ENCODE measurements around the gene SPATC1L.
"Not testable (repeated sequence)": the region's sequence is repeated elsewhere in the genome, so short reads cannot be mapped to it uniquely, and the experiment has no call there.

SPATC1L gene

DNA sequence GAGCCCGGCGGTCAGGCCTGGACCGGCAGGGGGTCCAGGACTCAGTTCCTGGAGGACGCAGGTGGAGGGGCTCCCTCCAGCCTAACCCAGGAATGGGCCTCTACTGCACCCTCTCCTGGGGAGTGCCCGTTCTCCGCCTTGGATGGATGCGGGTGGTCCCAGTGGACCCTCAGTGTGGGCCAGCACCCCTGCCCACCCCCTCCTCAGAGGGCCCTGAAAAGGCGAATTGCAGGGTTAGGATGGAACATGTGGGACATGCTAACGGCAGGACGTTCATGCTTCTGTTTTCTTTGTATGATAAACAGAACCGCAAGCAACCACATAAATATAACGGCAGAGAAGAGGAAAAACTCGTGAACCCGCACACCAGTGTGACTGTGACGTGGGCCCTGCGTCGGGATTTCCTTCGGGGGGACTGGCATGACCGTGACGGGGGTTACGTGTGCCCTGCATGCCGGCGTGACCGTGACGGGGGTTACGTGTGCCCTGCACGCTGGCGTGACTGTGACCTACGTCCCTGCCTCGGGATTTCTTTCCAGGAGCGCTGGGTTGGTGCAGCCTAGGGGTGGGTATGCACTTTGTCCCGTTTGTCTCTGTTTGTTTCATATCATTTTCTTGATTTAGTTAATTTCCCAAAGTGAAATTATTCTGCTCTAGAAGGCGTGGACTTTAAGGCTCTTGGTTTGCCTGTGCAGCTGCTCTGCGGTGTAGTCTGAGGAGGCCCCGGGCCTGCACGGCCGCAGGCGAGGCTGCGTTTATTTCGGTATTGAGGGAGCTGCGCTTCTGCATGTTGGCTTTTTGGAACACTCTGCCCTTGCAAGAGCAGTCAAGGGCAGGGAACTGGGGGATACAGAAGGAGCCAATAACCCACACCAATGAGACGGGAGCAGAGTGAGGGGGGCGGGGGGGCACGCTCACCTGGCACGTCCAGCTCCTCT is 32.0 kb downstream of the SPATC1L start:
- DNase-seq (ENCODE audit: insufficient read length, low spot score): no peak
- no peak for FAIRE-seq

DNA sequence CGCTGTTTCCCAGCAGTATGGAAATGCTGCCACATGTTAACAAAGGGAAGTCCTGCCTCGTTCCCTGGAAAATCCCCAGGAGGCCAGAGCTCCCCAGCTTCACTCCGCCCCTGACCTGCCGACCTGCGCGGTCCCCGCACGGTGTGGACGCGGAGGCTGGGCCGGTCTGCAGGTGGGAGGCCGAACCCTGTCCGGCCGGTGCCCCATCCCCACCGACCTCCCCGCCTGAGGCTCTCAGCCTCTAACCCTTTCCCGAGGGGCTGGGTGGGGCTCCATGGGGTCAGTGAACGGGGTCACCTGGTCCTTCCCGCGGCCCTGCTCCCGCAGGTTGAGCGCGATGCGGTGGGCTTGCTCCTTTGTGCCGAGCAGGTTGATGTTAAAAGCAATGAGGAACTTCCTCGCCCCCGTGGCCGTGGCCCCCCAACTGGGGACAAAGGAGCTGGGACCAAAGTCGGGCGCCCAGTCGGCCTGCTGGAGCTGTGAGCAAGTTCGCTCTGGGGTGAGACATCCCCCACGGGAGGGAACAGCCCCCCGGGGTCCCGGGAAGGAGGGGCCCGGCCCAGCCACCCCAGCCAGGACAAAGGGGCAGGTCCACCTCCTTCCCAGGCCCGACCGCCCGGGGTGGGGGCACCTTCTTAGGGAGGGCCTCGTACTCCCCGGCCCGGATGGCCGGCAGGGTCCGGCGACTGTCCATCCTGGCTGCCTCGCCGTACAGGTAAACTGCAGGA is 32.8 kb downstream of the SPATC1L start:
- no peak for FAIRE-seq
- no peak for DNase-seq (ENCODE audit: insufficient read length, low spot score)

DNA sequence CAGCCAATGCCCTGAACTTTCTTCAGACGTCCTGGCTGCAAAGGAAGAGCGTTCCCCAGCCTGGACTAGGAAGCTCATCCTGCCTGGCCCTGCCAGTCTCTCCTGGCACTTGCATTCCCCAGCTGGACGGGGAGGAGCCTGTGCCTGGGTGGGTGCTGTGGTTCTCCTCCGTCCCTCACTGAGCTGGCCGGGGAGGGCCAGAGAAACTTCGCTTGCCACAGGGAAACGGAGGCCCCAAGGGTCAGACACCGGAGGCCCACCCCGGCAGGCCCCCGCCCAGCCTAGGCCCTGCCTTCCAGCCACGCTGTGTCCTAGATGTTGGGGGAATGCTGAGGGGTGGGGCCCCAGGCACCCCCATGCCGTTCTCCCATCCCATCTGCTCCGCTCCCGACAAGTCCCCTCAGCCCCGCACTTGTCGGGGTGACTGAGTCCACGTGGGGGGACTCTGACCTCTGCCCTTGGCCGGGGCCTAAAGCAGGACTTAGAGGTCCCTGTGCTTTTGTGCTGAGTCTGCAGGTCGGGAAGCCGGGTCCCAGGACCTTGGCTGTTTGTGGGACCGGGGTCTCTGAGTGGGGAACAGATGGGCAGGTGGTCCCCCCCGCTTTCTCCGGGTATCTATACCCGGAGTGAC is 33.7 kb downstream of the SPATC1L start:
- DNase-seq (ENCODE audit: insufficient read length, low spot score): no peak
- no peak for FAIRE-seq

DNA sequence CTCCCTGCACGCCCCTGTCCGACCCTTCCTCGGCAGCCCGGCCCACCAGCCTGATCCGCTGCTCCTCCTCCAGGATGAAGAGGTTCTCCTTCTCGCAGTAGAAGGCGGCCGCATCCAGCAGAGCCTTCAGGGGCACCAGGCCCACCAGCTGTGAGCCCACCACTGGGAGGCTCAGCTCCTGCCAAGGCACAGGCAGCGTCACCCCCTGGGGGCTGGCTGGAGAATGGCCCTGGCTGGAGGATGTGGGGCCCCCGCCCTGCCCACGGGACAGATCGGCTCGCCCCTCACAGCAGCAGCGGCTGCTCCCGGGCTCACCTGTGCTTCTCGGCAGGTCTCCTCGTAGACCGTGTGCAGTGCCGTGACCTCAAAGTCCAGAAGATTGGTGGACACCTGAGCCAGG is 34.2 kb downstream of the SPATC1L start:
- no peak for FAIRE-seq
- DNase-seq (ENCODE audit: insufficient read length, low spot score): no peak

DNA sequence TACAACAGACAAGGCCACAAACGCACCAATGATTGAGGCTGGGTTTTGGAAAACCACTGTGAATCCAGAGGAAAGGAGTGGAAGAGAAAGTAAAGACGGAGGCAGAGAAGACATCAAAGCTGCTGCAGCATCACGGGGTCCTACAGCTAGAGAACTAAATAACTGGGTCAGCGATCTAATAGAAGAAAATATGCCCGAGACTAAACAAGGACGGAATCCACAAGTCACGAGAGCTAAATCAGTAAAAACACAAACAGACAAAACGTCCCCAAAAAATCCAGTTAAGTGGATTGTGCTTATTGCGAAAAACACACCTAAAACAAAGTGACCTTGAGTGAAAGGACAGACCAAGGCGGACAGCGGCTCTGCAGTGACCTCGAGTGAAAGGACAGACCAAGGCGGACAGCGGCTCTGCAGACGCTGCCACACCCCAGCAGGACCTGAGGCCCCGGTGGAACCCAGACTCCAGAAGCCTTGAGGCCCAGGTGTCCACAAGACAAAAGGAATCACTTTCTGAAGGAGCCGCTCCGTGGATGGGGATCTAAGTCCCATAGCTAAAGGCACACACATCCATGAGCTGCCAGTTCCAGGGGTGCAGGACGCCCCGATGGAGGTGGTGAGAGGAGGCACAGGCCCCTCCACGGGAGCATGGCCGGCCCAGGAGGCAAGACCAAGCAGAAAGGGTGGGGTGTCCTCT is 34.9 kb downstream of the SPATC1L start:
- FAIRE-seq (no peak), DNase-seq (ENCODE audit: insufficient read length, low spot score) (no peak)

DNA sequence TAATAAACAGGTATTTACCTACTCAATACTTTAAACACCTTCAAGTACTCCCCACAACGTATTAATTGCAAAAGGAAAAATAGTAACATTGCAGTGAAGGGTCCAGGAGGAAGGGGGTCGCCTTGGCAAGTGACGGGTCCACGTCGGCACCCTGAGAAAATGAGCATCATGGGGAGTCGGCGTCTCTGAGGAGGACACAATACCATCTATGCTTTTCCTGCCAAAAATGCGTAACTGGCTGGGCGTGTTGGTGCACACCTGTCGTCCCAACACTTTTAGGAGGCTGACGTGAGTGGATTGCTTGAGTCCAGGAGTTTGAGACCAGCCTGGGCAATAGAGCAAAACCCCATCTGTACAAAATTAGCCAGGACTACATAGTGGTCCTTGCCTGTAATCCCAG is 36.2 kb downstream of the SPATC1L start:
- DNase-seq (ENCODE audit: insufficient read length, low spot score): no peak
- no peak for FAIRE-seq

DNA sequence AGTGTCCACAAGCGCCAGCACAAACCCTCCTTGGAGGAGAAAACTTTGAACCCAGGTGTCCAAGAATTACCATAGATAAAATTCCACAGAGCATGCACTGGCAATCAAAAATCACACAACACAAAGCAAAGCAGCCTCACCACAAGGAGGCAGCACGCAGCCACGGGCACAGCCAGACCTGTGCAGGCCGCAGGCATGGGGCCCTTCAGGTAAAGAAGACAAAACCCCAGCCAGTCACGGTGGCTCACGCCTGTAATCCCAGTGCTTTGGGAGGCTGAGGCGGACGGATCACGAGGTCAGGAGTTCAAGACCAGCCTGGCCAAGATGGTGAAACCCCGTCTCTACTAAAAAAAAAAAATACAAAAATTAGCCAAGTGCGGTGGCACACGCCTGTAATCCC is 36.8 kb downstream of the SPATC1L start:
- DNase-seq (ENCODE audit: insufficient read length, low spot score): peak; percentile 62
- FAIRE-seq: peak; percentile 71

DNA sequence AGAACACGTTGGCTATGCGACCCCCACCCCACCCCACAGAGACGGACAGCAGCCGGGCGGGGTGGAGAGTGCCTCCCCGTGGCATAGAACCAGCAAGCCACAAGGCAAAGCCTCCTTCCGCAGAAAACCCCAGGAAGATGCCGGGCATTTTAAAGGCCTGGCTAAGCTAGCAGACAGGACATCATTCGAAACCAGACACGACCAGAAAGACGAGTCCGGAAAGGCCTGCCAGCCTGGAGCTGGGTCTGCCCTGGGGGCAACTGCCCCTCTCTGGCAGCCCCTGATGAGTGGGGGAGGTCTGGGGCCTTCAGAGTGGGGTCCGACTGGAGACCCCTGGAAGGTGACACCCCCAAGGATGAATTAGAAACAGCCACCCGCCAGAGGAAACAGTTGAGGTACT is 37.4 kb downstream of the SPATC1L start:
- DNase-seq (ENCODE audit: insufficient read length, low spot score): no peak
- no peak for FAIRE-seq

DNA sequence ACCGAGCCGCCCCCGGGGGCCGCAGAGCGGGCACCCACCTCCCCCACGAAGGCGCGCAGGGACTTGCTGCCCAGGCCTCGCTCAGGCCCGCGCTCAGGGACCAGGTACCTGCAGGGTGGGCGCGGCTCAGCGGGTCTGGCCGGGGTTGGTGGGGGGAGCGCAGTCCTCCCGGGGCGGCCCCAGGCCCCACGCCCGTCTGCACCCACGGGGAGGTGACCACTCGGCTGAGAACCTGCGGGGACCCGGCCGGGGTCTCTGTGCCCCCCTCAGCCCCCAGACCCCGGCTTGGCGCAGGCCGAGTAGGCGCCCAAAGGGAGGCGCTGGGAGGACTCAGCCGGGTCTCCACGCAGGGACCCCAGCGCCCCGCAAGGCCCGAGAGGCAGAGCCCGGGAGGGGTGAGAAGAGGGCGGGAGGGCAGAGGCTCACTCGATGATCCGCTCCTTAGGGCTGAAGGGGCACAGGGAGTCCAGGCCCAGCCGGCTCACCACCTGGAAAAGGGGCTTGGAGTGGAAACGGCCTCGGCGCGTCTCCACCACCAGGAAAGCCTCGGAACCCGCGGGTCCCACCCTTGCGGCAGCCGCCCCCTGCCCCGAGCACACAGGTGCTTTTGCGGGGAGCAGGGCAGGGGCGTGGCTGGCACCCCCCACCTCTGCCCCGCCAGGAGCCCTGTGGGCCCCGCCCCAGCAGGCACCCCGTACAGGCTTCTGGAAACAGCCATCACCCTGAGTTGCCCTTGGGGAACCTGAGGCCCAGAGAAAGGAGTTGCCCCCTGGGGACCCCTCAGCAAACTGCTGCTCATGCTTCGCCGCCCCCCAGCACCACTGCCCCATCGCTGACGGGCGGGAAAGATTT is 38.2 kb downstream of the SPATC1L start:
- FAIRE-seq (no peak), DNase-seq (ENCODE audit: insufficient read length, low spot score) (no peak)

DNA sequence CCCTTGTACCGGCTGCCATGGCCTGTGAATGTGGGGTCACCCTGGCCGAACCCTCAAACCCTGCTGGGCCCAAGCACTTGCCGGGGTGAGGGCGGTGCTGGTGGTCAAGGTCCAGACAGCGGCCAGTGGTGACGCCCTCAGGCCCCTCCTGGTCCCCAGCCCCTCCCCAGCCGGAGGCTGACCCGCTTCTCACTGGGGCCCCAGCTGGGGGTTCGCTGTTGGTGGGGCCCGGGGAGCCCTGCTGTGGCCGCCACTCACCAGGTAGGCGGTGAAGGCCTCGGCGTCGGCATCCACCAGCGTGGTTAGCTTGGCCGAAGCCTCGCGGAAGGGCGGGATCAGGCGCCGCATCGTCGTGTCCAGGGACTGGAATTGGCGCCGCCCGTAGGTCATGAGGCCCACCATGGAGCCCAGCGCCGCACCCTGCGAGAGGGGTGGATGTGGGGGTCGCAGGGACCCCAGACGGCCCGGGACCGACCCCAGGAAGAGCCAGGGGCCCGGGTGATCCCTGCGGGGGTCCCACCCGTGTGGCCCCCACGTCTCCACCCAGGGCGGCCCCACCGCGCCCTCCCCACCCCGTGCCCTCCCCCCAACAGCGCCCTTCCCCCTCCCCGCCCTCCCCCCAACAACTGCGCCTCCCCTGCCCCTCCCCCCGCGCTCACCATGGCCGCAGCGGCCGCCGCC is 39.0 kb downstream of the SPATC1L start:
- no peak for DNase-seq (ENCODE audit: insufficient read length, low spot score)
- no peak for FAIRE-seq

DNA sequence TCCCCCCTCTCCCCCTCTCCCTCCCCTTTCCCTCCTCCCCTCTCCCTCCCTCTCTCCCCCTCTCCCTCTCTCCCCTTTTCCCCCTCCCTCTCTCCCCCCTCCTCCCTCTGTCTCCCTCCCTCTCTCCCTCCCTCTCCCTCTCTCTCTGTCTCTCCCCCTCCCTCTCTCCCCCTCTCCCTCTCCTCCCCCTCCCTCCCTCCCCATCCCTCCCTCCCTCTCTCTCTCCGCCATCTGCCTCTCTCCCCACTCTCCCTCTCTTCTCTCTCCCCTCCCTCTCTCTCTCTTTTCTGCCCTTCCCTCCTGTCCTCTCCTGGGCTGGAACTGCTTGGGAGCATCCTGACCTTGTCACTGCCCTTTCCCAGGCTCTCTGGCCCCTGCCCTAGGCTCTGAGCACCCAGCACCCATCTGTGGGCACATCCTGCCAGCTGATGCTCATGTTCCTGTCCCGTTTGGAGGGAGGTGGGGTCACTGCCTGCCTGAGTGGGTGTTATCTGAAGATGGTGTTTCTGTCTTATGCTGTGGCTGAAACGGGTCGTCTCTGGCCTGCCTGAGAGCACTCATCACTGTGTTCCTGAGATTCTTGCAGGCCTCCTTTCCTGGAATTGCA is 39.7 kb downstream of the SPATC1L start:
- FAIRE-seq (no peak), DNase-seq (ENCODE audit: insufficient read length, low spot score) (no peak)

DNA sequence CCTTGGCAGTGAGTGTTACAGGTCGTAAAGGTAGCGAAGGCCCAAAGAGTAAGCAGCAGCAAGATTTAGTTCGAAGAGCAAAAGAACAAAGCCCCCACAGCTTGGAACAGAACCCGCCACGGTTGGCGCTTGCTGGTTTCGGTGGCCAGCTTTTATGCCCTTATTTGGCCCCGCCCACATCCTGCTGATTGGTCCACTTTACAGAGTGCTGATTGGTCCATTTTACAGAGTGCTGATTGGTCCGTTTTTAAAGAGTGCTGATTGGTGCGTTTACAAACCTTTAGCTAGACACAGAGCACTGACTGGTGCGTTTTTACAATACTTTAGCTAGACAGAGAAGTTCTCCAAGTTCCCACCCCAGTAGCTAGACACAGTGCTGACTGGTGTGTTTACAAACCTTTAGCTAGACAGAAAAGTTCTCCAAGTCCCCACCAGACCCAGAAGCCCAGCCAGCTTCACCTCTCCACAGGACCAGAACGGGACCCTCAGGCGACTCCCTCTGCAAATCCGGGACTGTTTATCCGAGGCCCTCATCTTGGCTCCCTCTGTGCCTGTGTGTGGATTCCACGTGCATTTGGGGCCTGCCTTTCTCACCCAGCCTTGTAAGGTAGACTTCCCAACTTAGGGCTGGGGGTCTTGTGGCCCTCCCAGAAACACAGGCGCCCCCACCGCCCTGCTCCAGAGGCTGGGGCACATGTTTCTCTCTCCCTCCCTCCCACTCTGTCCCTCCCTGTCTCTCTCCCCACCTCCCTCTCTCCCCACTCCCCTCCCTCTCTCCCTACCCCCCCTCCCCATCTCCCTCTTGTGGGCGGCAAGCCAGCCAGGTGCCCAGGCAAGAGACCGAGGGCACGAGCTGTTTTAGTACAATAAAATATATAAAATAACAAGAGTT is 41.4 kb downstream of the SPATC1L start:
- no peak for FAIRE-seq
- no peak for DNase-seq (ENCODE audit: insufficient read length, low spot score)

DNA sequence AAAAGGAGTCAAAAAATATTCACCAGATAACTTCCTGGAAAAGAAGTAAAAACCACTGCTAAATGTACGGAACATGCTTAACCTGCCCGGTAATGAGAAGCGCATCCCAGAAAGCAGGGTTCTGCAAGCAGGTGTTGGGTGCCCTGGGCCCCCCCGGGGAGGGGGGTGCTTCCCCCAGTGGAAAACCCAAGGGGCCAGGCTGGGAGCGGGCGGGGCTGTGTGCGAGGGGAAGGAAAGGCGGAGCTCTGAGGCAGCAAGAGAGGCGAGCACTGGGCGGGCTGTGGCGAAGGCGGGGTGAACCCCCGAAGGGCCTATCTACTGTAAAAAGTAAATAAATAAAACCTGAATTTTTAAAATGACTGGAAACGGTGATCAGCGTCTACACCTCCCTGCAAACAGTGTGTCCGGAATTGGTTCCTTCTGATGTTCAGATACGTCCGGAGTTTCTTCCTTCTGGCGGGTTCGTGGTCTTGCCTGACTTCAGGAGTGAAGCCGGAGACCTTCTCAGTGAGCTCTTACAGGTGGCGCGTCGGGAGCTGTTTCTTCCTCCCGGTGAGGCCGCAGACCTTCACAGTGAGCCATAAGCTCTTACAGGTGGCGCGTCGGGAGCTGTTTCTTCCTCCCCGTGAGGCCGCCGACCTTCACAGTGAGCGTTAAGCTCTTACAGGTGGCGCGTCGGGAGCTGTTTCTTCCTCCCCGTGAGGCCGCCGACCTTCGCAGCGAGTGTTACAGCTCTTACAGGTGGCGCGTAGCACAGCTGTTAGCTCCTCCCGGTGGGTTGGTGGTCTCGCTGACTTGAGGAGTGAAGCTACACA is 42.3 kb downstream of the SPATC1L start:
- FAIRE-seq: peak; percentile 16
- DNase-seq (ENCODE audit: insufficient read length, low spot score): no peak

DNA sequence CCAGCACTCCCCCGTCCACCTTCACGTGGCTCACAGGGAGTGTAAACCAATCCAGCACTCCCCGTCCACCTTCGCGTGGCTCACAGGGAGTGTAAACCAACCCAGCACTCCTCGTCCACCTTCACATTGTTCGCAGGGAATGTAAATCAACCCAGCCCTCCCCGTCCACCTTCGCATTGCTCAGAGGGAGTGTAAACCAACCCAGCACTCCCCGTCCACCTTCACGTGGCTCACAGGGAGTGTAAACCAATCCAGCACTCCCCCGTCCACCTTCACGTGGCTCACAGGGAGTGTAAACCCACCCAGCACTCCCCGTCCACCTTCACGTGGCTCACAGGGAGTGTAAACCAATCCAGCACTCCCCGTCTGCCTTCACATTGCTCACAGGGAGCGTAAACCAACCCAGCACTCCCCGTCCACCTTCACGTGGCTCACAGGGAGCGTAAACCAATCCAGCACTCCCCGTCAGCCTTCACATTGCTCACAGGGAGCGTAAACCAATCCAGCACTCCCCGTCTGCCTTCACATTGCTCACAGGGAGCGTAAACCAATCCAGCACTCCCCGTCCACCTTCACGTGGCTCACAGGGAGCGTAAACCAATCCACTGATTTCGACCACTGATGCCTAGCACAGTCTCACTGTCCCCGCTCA is 43.8 kb downstream of the SPATC1L start:
- not testable (repeated sequence) for DNase-seq (ENCODE audit: insufficient read length, low spot score)
- FAIRE-seq: peak; percentile 98

DNA sequence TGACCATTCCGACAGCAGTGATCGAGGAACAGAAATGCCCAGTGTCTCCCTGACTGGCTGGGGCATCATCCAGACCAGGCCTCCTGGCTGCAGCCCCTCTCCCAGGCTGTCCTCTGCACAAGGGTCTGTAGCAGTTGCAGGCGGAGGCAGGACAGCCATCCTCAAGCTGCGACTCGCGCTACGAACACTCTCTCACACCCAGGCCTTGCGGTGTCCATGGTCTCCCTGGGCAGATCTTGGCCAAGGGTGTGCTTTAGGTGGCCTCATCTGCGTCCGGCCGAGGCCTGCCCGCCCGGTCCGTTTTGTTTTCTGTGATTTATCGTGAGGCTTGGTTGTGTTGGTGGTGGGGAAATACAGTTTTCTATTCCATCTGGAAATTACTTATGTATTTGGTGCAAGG is 44.6 kb downstream of the SPATC1L start:
- FAIRE-seq: no peak

DNA sequence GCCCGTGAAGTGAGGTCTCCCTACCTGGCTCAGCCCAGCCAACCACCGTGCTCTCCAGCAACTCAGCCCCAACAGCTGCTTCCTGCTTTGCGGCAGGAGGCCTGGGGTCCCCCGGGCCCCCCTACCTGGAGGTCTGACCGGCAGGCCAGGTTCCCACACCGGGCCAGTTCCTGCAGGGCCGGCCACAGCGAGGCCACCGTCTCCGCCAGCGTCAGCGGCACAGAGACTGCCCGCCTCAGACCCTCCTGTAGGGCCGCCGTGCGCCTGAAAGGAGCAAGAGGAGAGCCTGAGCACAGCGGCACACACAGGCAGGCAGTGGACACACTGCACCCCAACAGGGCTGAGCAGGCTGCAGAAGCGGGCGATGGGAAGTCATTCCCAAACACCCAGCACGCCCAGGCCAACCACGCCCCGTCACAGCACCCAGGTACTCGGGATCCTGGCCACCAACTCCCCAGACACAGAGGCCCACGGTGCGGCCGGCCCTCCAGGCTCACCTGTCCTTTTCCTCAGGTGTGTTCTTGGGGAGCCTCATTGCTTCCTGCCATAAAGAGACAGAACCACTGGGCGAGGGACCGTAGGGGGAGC is 45.8 kb downstream of the SPATC1L start:
- DNase-seq (ENCODE audit: insufficient read length, low spot score): no peak
- FAIRE-seq: no peak

More for the DNA sequence above, 44.6 kb downstream of the SPATC1L start:
- DNase-seq (ENCODE audit: insufficient read length, low spot score): no peak

All from HTR-8/SVneo (cell line).